Activated naive CD8-positive, alpha-beta T cell treated with anti-CD3 and anti-CD28 coated beads, Interleukin-2, amount 50 U/mL, for 16 hours (primary cell): ENCODE data around the gene FOSL2.
A peak's percentile ranks its signal among the peaks of the same experiment; 100 is the strongest.

Experiments
- DNase-seq: peaks from one replicate; pipeline ENCODE4 v3.0.0-alpha.2; 2020; ENCODE audit warnings: low read depth, low spot score

Gene FOSL2

GRCh38 chr2:28432362-28432761 is 39.7 kb downstream of the FOSL2 start:
- DNase-seq = no peak

DNA sequence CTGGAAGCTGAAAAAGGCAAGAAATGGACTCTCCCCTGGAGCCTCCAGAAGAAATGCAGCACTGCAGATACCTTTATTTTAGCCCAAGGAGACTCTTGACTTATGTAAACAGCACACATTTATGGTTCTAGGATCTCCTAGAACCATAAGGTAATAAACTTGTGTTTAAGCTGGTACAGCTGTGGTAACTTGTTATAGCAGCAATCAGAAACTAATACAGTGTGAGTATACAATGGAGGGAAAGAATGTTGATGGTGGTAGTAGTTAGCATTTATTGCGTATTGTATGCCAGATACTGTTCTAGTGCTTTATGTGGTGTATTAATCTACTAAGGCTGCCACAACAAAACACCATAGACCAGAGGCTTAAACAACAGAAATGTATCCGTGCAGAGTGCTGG is 40.6 kb downstream of the FOSL2 start:
- DNase-seq = no peak

DNA sequence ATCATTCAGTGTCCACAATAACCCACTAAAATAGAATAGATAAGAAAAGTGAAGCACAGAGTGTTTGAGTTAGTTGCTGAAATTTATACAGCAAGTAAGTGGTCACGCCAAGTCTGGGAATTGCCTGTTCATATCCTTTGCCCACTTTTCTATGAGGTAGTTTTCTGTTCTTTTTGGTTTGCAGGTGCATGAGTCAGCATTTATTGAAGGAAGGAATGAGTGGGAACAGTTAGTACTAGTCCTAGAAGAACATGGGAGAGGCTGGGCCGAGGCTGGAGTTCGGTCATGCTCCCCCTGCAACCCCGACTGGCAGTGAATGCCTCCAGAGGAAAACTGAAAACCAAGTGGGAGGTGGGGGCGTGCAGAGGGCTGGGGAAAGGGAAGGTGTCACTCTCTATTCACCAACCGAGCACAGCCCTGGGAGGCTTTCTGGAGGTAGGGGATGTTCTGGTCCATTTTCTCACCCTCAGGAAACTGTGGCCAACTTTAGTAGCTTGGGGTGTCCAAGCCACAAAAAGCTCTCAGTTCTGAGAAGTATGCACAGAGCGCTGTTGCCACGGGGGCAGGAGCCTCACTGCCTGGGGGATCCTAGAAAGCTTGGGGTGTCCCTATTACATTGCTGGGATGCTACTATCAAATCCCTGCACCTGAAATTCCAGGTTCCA is 41.4 kb downstream of the FOSL2 start:
- no peak for DNase-seq

GRCh38 chr2:28434600-28434989 is 41.9 kb downstream of the FOSL2 start:
- no peak for DNase-seq

GRCh38 chr2:28435241-28435640 is 42.6 kb downstream of the FOSL2 start:
- DNase-seq = no peak

GRCh38 chr2:28435814-28436351 is 43.2 kb downstream of the FOSL2 start:
- no peak for DNase-seq

DNA sequence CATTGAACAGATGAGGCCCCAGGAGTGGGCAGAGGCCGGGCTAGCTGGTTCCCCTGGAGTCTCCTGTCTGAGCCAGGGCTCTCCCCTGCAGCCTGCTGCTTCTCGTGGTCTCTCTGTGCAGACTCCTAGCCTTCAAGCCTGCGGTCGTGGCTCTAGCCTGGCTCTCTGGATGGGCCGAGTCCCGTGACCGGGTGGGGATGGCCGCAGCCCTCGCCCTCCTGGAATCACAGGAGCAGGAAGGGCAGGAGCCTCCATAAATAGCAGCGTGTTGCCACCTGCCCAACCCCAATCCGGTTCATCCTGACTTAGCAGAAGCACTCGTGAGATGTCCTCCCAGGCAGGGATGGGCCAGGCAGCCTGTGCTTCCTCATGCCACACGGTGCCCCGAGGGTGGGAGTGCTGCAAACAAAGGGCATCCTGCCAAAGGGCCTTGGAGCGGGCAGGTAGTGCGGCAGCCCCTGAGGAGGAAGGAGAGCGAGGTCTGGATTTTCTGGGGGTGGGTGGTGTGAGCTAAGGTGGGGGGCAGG is 43.9 kb downstream of the FOSL2 start:
- no peak for DNase-seq

- no peak for DNase-seq
Observed at GRCh38 chr2:28437149-28437835, 44.6 kb downstream of the FOSL2 start.

- no peak for DNase-seq
Observed at GRCh38 chr2:28437918-28438317, 45.3 kb downstream of the FOSL2 start.

- DNase-seq = no peak
Observed at GRCh38 chr2:28438532-28439063, 45.9 kb downstream of the FOSL2 start.

GRCh38 chr2:28439127-28439526 is 46.5 kb downstream of the FOSL2 start:
- DNase-seq = no peak

- DNase-seq = no peak
Observed at GRCh38 chr2:28439763-28440162, 47.1 kb downstream of the FOSL2 start.

DNA sequence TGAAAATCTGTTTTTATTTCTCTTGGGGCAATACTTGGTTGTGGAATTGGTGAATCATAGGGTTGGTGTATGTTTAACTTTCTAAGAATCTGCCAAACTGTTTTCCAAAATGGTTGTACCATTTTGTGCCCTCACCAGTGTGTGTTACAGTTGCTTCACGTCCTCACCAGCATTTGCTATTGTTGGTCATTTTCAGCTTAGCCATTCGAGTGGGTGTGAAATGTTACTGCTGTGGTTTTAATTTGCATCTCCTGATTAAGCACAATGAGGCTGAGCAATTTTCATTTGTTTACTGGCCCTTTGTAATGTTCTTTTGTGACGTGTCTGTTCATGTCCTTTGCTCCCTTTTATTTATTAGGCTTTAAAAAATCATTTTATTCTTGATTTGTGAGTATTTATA is 49.7 kb downstream of the FOSL2 start:
- DNase-seq = no peak

DNA sequence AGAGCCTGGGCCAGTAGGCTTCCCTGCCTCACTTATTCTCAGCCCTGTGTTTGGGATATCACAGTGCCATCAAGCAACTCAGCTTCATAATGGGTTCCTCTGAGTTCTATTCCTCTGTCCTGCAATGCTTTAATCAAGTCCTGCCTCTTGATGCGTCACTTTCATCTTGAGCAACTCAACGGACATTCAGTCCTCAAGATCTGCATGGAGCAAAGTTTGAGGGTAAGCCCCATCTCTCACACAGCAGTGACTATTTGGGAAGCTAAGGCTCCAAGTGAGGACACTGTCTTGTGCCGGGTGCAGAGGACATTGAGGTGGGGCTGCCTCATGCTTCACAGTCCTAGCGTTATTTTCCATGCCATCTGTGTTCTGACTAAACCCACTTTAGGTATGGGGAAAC is 52.3 kb downstream of the FOSL2 start:
- no peak for DNase-seq

GRCh38 chr2:28445448-28446258 is 53.0 kb downstream of the FOSL2 start:
- DNase-seq = peak; percentile 20

- DNase-seq = no peak
Observed at GRCh38 chr2:28446531-28446930, 53.9 kb downstream of the FOSL2 start.

GRCh38 chr2:28447086-28447485 is 54.4 kb downstream of the FOSL2 start:
- no peak for DNase-seq

DNA sequence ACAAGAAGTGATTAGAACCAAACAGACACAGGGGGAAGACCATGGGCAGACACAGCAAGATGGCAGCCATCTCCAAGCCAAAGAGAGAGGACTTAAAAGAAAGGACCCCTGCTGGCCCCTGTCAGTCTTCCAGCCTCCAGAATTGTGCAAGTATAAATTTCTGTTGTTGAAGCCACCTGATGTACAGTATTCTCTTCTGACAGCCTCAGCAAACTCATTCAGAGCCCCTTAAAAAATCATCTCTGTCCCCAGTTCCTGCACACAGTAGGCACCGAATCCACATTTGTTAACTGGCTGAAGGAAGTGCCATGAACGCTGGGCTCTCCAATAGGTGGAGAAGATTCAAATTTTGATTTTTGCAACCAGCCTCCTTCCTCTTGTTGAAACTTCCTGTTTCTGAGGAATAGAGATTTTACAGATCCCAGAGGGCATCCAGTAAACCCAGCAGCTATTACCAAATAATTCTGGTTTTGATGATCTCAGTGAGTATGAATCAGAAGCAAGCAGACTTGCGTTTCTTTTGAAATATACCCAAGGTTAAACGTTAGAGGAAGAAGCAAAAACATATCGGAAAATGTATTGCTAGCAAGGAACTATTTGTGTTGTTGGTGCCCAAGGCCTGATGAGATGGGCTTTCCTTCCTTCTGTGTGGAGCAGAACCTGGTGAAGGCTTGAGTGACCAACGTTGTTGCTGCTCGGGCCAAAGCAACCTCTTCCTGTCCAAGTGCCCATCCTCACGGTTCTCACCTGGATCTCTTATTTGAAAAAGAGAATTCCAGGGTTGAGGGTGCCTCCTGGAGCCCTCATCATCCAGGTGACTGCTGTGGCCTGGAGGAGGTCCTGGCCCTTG is 55.5 kb downstream of the FOSL2 start:
- no peak for DNase-seq

GRCh38 chr2:28448793-28449100 is 56.1 kb downstream of the FOSL2 start:
- no peak for DNase-seq

DNA sequence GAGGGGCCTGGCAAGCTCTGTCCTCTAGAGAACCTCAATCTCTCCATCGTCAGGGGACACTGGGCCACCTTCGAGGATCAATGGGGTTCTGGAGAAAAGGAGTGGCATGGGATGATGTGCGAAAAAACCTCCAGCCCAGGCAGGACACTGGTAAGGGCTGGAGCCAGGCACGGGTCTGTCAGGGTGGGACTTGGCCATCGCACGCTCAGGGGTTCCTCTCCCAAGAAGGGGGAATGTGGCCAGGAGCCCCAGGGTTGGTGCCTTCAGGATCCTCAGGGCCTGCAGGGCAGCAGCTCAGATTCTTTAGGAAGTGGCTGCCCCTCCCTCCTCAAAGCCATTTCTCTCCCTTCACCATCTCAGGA is 56.4 kb downstream of the FOSL2 start:
- no peak for DNase-seq
